KOPT-K1 (cell line): ENCODE measurements around the gene FGFBP2.

Experiments
- H3K27ac ChIP-seq: fragments of 200-600 bp; sonication (generic); 2 replicates; pipeline ENCODE4 v1.5.1; 2016; ENCODE audit warnings: antibody characterized with exemption, mild to moderate bottlenecking, low read depth, low read length; ENCODE audit not compliant: poor library complexity, severe bottlenecking
- H3K36me3 ChIP-seq: fragments of 200-600 bp; sonication (generic); 2 replicates; pipeline ENCODE4 v1.5.1; 2017; ENCODE audit warnings: antibody characterized with exemption, mild to moderate bottlenecking, low read length, moderate library complexity; ENCODE audit not compliant: insufficient read depth
- H3K9me3 ChIP-seq: fragments of 200-600 bp; sonication (generic); 2 replicates; pipeline ENCODE4 v1.5.1; 2017; ENCODE audit warnings: antibody characterized with exemption, low read length, mild to moderate bottlenecking; ENCODE audit not compliant: insufficient read depth, poor library complexity, severe bottlenecking

The FGFBP2 gene

GRCh38 chr4:15963001-15963451 lies at the start of gene FGFBP2:
Gene FGFBP2, minus strand, starts transcription at chr4:15963175. Its CDS starts 46 bp downstream, at chr4:15963129.
- no peaks in the 10 kb centered on the region for H3K36me3 ChIP-seq
- peaks cover 6% of the 10 kb centered on the region for H3K9me3 ChIP-seq
- no peak within 1 kb of the TSS for H3K27ac ChIP-seq

GRCh38 chr4:16011173-16011572 lies 48.2 kb upstream of the FGFBP2 start:
- no peak overlapping the region for H3K27ac ChIP-seq
- no peaks in the 10 kb centered on the region for H3K36me3 ChIP-seq
- no peaks in the 10 kb centered on the region for H3K9me3 ChIP-seq

- Histone ChIP-seq H3K27ac (no peak overlapping the region), H3K9me3 (no peaks in the 10 kb centered on the region), H3K36me3 (no peaks in the 10 kb centered on the region)
Observed at GRCh38 chr4:16009153-16009552, 46.2 kb upstream of the FGFBP2 start.

GRCh38 chr4:16007471-16008095 lies 44.6 kb upstream of the FGFBP2 start:
- no peak overlapping the region for H3K27ac ChIP-seq
- H3K36me3 ChIP-seq, result no peaks in the 10 kb centered on the region
- H3K9me3 ChIP-seq, result no peaks in the 10 kb centered on the region

- Histone ChIP-seq H3K36me3 (no peaks in the 10 kb centered on the region), H3K9me3 (no peaks in the 10 kb centered on the region), H3K27ac (no peak overlapping the region)
Observed at GRCh38 chr4:16006771-16007446, 43.9 kb upstream of the FGFBP2 start.

- H3K27ac ChIP-seq, result no peak overlapping the region
- H3K9me3 ChIP-seq, result no peaks in the 10 kb centered on the region
- no peaks in the 10 kb centered on the region for H3K36me3 ChIP-seq
Observed at GRCh38 chr4:16005676-16006075, 42.7 kb upstream of the FGFBP2 start.

GRCh38 chr4:16001484-16001858 lies 38.5 kb upstream of the FGFBP2 start:
- no peak overlapping the region for H3K27ac ChIP-seq
- no peaks in the 10 kb centered on the region for H3K9me3 ChIP-seq
- no peaks in the 10 kb centered on the region for H3K36me3 ChIP-seq

GRCh38 chr4:16000708-16001483 lies 37.9 kb upstream of the FGFBP2 start:
- Histone ChIP-seq H3K27ac (no peak overlapping the region), H3K36me3 (no peaks in the 10 kb centered on the region), H3K9me3 (no peaks in the 10 kb centered on the region)

GRCh38 chr4:15996773-15997172 lies 33.8 kb upstream of the FGFBP2 start:
- H3K36me3 ChIP-seq, result no peaks in the 10 kb centered on the region
- H3K9me3 ChIP-seq, result no peaks in the 10 kb centered on the region
- no peak overlapping the region for H3K27ac ChIP-seq

GRCh38 chr4:15995826-15996225 lies 32.9 kb upstream of the FGFBP2 start:
- Histone ChIP-seq H3K27ac (no peak overlapping the region), H3K36me3 (no peaks in the 10 kb centered on the region), H3K9me3 (no peaks in the 10 kb centered on the region)

- no peaks in the 10 kb centered on the region for H3K36me3 ChIP-seq
- no peaks in the 10 kb centered on the region for H3K9me3 ChIP-seq
- H3K27ac ChIP-seq, result no peak overlapping the region
Observed at GRCh38 chr4:15992167-15992485, 29.2 kb upstream of the FGFBP2 start.

GRCh38 chr4:15990570-15991285 lies 27.8 kb upstream of the FGFBP2 start:
- Histone ChIP-seq H3K27ac (no peak overlapping the region), H3K9me3 (no peaks in the 10 kb centered on the region), H3K36me3 (no peaks in the 10 kb centered on the region)

- no peaks in the 10 kb centered on the region for H3K36me3 ChIP-seq
- no peak overlapping the region for H3K27ac ChIP-seq
Observed at GRCh38 chr4:15989424-15989823, 26.4 kb upstream of the FGFBP2 start.

GRCh38 chr4:15988222-15988621 lies 25.2 kb upstream of the FGFBP2 start:
- Histone ChIP-seq H3K36me3 (no peaks in the 10 kb centered on the region), H3K9me3 (no peaks in the 10 kb centered on the region)

More at GRCh38 chr4:15989424-15989823, 26.4 kb upstream of the FGFBP2 start:
- H3K9me3 ChIP-seq, result no peaks in the 10 kb centered on the region

GRCh38 chr4:15986907-15987306 lies 23.9 kb upstream of the FGFBP2 start:
- Histone ChIP-seq H3K36me3 (no peaks in the 10 kb centered on the region), H3K27ac (no peak overlapping the region), H3K9me3 (no peaks in the 10 kb centered on the region)

More at GRCh38 chr4:15988222-15988621, 25.2 kb upstream of the FGFBP2 start:
- no peak overlapping the region for H3K27ac ChIP-seq
